HEK293T (cell line): ENCODE results near the gene GNA12.

Source experiments
- BHLHE40 ChIP-seq: fragments of 450-650 bp; IDR thresholded peaks from 2 replicates; pipeline ENCODE4 v1.6.1; 2016; ENCODE audit warnings: mild to moderate bottlenecking, moderate library complexity, borderline replicate concordance
- HDGF ChIP-seq: fragments of 450-650 bp; IDR thresholded peaks from 2 replicates; pipeline ENCODE4 v1.6.1; 2017; ENCODE audit warnings: antibody characterized with exemption, borderline replicate concordance

DNA sequence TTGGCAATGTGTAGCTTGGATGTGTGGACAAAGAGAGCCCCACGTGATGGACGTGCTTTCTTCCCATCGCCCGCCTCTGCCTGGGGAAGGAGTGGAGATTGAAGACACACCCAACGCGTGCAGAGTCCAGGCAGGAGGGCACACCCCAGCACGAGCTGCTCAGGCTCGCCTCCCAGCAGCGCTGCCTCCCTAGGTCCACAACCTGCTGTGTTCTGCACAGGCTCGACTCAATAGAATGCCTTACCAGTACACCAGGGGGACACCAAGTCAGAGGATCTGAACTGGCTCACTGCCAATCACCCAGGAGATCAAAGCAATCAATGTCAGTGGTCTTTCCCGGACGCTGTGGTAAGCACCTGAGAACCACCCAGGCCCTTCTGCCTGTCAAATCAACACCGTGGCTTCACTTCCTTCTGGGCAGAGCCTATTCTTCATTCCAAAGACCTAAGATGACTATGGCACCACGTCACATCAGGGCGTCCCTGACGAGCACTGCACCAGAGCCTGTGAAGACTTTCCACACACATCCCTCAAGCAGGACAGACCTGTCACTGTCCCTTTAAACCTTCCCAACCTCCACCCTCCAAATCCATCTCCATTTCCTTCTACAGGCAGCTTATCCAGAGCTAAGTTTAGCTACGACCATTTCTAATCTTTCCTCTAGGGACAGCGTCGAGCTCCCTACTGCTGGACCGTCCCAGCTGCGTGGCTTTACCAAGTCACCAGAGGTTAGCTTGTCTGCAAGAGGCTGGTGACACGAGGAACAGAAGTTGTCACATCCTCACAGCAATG lies 83.8 kb downstream of the GNA12 start:
- TF ChIP-seq BHLHE40, result no peak
- no peak for TF ChIP-seq HDGF
